ENCODE data around the gene SPHK2.

DNA sequence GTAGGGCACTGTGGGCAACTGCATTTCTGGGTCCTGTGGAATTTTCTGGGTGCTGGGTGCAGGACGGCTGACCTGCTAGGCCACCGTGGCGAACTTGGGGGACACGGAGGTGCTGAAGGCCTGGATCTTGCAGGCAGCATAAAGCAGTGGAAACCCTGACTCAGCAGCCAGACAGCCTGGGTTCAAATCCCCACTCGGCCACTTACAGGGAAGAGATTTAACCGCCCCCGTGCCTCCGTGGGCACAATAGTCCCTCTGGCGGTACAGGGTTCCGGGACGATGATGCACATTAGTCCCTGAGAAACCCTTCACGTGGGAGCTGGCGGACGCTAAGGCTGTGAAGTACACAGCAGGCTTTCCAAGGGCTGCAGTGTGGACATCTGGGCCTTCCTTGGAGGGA is 7.4 kb upstream of the SPHK2 start:
- TF ChIP-seq, protein P1, sequence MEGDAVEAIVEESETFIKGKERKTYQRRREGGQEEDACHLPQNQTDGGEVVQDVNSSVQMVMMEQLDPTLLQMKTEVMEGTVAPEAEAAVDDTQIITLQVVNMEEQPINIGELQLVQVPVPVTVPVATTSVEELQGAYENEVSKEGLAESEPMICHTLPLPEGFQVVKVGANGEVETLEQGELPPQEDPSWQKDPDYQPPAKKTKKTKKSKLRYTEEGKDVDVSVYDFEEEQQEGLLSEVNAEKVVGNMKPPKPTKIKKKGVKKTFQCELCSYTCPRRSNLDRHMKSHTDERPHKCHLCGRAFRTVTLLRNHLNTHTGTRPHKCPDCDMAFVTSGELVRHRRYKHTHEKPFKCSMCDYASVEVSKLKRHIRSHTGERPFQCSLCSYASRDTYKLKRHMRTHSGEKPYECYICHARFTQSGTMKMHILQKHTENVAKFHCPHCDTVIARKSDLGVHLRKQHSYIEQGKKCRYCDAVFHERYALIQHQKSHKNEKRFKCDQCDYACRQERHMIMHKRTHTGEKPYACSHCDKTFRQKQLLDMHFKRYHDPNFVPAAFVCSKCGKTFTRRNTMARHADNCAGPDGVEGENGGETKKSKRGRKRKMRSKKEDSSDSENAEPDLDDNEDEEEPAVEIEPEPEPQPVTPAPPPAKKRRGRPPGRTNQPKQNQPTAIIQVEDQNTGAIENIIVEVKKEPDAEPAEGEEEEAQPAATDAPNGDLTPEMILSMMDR (IDR thresholded peaks at IDR 0.05 in 2 of 3, conservative IDR thresholded peaks at IDR 0.05 in 1 of 3; ENCODE audit: borderline replicate concordance in 1 of 3, insufficient read depth in 1 of 3, low read depth in 2 of 3, low read length in 2 of 3): no peak
- no peak for TF ChIP-seq POLR2A (IDR thresholded peaks at IDR 0.05; ENCODE audit: borderline replicate concordance, extremely low read depth, insufficient read depth, insufficient read length)
- TF ChIP-seq, protein P2, sequence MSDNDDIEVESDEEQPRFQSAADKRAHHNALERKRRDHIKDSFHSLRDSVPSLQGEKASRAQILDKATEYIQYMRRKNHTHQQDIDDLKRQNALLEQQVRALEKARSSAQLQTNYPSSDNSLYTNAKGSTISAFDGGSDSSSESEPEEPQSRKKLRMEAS (IDR thresholded peaks at IDR 0.05): no peak
- no peak for TF ChIP-seq POLR2AphosphoS5 (IDR thresholded peaks at IDR 0.05; ENCODE audit: low read depth, low read length)
